Urinary bladder (tissue), 4 donors: Measurements from ENCODE around the gene RPGRIP1L. TPM values are rescaled to one million over a fixed set of nuclear protein-coding genes. Genes with fewer than 3 reads are reported as not detected.

Experiments
- DNase-seq: peaks from one replicate; pipeline ENCODE4 v3.0.0-alpha.2; 2015; ENCODE audit errors: extremely low spot score
- H3K27ac ChIP-seq: one replicate; pipeline ENCODE4 v1.5.1; 2013; ENCODE audit warnings: low read depth, mild to moderate bottlenecking, moderate library complexity
- H3K36me3 ChIP-seq: one replicate; pipeline ENCODE4 v1.6.1; 2013; ENCODE audit warnings: mild to moderate bottlenecking, moderate library complexity; ENCODE audit not compliant: insufficient read depth
- H3K4me1 ChIP-seq: one replicate; pipeline ENCODE4 v1.6.1; 2013; ENCODE audit warnings: mild to moderate bottlenecking, moderate library complexity; ENCODE audit not compliant: insufficient read depth
- H3K4me3 ChIP-seq: one replicate; pipeline ENCODE4 v1.5.1; 2013; ENCODE audit warnings: low read depth, low read length
- WGBS: extraction: QIAGEN DNeasy Blood & Tissue Kit; methylation state at CpG from one replicate; pipeline ENCODE4 v1.1.7; 2013; 5-methylcytosine and 5-hydroxymethylcytosine counted together
- polyA plus RNA-seq: library from polyadenylated mRNA; stranded (reverse); fragments of 200-250 nt; gene quantifications from one replicate; pipeline ENCODE4 v1.2.3, GENCODE V29; 2013
- total RNA-seq: library from RNA; depleted of rRNA; stranded (reverse); fragments of >200 nt; gene quantifications from one replicate; pipeline ENCODE4 v1.2.3, GENCODE V29; 2014
- donor health status: healthy with polysubstance abuse.
- donor health status: healthy.

RPGRIP1L gene
- total RNA-seq = 30.7 TPM
- 2.6 TPM for polyA plus RNA-seq

GRCh38 chr16:53703590-53704444, at the start of gene RPGRIP1L, which contains the start of gene FTO:
RPGRIP1L (minus strand) TSS chr16:53703859; CDS start chr16:53700723, 3,136 bp downstream.
FTO (plus strand) TSS chr16:53704156.
- Histone ChIP-seq H3K4me3 (peak within 1 kb of the TSS; percentile 60), H3K4me1 (no peaks in the 10 kb centered on the region), H3K27ac (no peak within 1 kb of the TSS), H3K36me3 (no peaks in the 10 kb centered on the region)
- DNase-seq = peak; percentile 97
- under 1% methylated on average over 57 of the region's 57 CpGs for WGBS

DNA sequence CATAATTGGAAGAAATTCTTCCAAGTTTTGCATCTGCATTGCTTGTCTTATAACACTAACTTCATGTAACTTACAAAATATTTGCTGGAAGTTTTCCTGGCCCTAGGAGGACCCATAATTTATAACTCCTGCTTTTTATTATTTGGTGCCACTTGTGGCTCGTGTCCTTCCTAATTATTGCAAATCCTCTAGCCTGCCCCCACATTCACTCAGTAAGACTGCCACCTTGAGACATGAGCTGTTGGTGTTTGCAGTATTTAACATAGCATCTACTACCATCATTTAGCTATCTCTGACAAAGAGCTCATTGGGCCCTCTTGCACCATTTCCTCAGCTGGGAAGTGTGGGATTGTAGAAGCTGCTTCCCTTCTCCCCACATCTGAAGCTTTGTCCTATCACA, 49.8 kb upstream of the RPGRIP1L start:
- Histone ChIP-seq H3K4me3 (no peak overlapping the region), H3K27ac (no peak overlapping the region), H3K4me1 (peaks cover 4% of the 10 kb centered on the region), H3K36me3 (no peaks in the 10 kb centered on the region)
- no peak for DNase-seq
- 53% methylated on average over 1 of the region's 1 CpG for WGBS

DNA sequence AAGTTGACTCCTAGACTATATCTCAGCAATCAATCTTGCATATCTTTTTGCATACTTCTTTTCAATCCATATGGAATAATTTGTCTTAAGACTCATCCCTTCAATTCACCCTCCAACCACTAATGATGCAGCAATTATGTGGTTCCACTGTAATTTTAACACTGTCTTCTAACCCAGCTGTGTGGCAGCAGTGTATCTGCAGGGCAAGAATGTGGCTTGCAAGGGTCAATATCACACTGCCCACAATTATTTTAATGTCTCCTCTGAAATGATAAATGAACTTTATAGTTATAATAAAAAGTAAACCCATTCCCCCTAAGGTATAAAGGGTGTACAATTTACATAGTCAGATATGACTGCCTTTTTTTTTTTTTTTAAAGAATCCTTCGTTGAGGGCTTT, 48.9 kb upstream of the RPGRIP1L start:
- WGBS = 63% methylated on average over 1 of the region's 1 CpG
- Histone ChIP-seq H3K4me1 (peaks cover 4% of the 10 kb centered on the region), H3K4me3 (no peak overlapping the region), H3K36me3 (no peaks in the 10 kb centered on the region), H3K27ac (no peak overlapping the region)
- no peak for DNase-seq

DNA sequence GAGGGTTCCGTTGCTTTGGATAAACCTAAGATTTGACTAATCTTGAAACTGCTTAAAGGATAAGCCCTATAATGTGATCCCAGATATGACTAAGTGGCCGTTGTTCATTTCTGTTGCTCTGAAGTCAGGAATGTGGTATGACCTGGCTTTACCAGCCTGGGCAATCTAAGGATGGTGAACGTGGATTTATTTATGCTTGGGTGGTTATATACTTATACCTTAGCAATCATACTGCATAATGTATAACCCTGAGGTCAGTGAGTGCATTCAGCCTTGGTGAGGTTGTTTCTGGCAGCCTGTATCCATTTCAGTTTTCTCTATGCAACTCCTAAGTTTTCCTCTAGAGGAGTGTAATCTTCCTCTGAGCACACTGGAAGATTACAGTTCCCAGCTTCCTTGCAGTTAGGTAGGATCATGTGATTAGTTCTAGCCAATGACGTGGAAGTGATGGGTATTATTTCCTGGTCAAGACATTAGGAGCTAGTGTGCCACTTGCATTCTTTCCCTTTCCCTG, 42.2 kb upstream of the RPGRIP1L start:
- WGBS = 52% methylated on average over 4 of the region's 4 CpGs
- no peak for DNase-seq
- Histone ChIP-seq H3K4me3 (no peak overlapping the region), H3K27ac (no peak overlapping the region), H3K36me3 (no peaks in the 10 kb centered on the region), H3K4me1 (peaks cover 4% of the 10 kb centered on the region)

GRCh38 chr16:53745086-53745485, 41.4 kb upstream of the RPGRIP1L start:
- 29% methylated on average over 3 of the region's 3 CpGs for WGBS
- no peak for DNase-seq
- no peaks in the 10 kb centered on the region for H3K36me3 ChIP-seq
- no peak overlapping the region for H3K27ac ChIP-seq
- H3K4me1 ChIP-seq = peaks cover 4% of the 10 kb centered on the region
- H3K4me3 ChIP-seq = no peak overlapping the region

DNA sequence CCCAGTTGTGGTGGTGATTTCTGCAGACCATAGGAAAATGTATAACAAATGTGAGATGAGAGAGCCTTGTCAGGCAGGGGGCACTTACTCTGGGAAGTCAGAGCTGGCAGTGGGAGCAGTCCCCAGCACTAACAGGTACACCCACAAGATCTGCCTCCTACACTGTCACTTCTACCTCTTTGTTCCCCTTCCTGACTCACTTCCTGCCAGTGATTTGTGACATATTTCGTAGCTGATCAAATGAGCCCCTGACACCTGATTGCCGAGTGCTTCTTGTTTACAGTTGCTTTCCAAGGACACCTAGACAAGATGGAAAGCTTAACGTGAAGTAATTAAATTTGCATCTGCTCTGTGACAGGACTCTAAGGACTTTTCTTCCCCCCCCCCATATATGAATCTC, 40.8 kb upstream of the RPGRIP1L start:
- WGBS = 62% methylated on average over 3 of the region's 3 CpGs
- no peak overlapping the region for H3K4me3 ChIP-seq
- no peak for DNase-seq
- H3K36me3 ChIP-seq = no peaks in the 10 kb centered on the region
- no peak overlapping the region for H3K27ac ChIP-seq
- H3K4me1 ChIP-seq = peaks cover 4% of the 10 kb centered on the region

GRCh38 chr16:53743149-53743566, 39.5 kb upstream of the RPGRIP1L start:
- H3K4me1 ChIP-seq = peaks cover 4% of the 10 kb centered on the region
- H3K36me3 ChIP-seq = no peaks in the 10 kb centered on the region
- no peak overlapping the region for H3K27ac ChIP-seq
- 82% methylated on average over 3 of the region's 3 CpGs for WGBS
- no peak overlapping the region for H3K4me3 ChIP-seq
- DNase-seq = no peak

DNA sequence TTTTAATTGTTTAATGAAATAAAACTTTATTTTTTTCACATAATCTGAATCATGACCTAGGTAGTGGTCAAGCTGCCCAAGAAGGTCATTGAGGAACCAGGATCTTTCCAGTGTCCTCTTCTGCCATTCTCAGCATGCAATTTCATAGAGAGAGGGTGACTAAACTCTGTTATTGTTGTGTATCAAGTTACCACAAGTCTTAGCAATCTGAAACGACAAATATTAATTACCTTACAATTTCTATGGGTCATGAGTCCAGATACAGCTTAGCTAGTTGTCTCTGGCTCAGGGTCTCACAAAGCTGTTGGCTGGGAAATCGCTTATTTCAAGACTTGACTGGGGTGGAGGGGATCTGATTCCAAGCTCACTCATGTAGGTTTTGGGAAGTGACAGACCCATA, 37.9 kb upstream of the RPGRIP1L start:
- no peak overlapping the region for H3K4me3 ChIP-seq
- H3K36me3 ChIP-seq = no peaks in the 10 kb centered on the region
- DNase-seq = no peak
- WGBS = 92% methylated on average over 2 of the region's 2 CpGs
- H3K27ac ChIP-seq = no peak overlapping the region
- H3K4me1 ChIP-seq = peaks cover 4% of the 10 kb centered on the region

- no peaks in the 10 kb centered on the region for H3K36me3 ChIP-seq
- WGBS = 74% methylated on average over 3 of the region's 3 CpGs
- H3K4me1 ChIP-seq = peaks cover 4% of the 10 kb centered on the region
- H3K27ac ChIP-seq = no peak overlapping the region
- H3K4me3 ChIP-seq = no peak overlapping the region
- DNase-seq = no peak
Observed at GRCh38 chr16:53740933-53741531, 37.4 kb upstream of the RPGRIP1L start.

DNA sequence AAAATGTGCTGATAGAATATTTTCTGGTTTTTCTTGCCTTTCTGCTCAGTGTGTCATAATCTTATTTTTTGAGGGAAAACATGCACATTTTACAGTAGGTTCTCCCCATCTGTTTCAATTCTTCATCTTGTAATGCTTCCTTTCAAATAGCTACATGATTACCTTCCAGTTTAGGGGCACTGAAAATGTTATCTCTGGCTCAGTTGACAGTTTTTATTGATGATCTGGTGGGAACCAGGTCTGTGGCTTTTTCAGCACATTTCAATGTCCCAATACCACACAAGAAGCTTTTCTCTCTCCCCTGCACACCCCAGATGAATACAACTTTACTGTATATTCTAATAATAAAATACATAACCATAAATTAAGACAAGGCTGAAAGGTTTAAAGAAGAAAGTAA, 36.8 kb upstream of the RPGRIP1L start:
- no peak for DNase-seq
- H3K4me1 ChIP-seq = peaks cover 4% of the 10 kb centered on the region
- H3K4me3 ChIP-seq = no peak overlapping the region
- no peak overlapping the region for H3K27ac ChIP-seq
- H3K36me3 ChIP-seq = no peaks in the 10 kb centered on the region

- Histone ChIP-seq H3K36me3 (no peaks in the 10 kb centered on the region), H3K27ac (no peak overlapping the region), H3K4me1 (no peaks in the 10 kb centered on the region), H3K4me3 (no peak overlapping the region)
- WGBS = 76% methylated on average over 5 of the region's 5 CpGs
- no peak for DNase-seq
Observed at GRCh38 chr16:53737552-53737951, 33.9 kb upstream of the RPGRIP1L start.

DNA sequence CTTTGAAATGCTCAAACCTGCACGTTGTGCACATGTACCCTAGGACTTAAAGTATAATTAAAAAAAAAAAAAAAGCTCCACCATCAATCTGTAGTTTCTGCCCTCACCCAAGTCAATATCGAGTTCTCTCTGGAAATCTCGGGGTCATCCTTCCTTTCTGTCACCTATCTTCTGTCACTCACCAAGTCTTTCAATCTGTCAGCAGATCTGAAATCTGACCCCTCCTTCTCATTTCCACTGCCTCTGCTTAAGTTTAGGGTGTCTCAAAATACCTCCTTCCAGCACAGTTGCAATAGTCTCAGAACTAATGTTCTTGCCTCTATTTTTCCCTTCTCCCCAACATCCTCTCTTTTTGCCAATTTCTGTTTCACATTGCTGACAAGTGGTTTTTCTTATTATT, 32.6 kb upstream of the RPGRIP1L start:
- Histone ChIP-seq H3K4me1 (no peaks in the 10 kb centered on the region), H3K27ac (no peak overlapping the region), H3K4me3 (no peak overlapping the region), H3K36me3 (no peaks in the 10 kb centered on the region)
- WGBS = 67% methylated on average over 3 of the region's 3 CpGs
- DNase-seq = no peak

- no peak overlapping the region for H3K4me3 ChIP-seq
- no peak overlapping the region for H3K27ac ChIP-seq
- H3K4me1 ChIP-seq = no peaks in the 10 kb centered on the region
- WGBS = over 99% methylated on average over 2 of the region's 2 CpGs
- no peaks in the 10 kb centered on the region for H3K36me3 ChIP-seq
- no peak for DNase-seq
Observed at GRCh38 chr16:53734908-53735307, 31.2 kb upstream of the RPGRIP1L start.

DNA sequence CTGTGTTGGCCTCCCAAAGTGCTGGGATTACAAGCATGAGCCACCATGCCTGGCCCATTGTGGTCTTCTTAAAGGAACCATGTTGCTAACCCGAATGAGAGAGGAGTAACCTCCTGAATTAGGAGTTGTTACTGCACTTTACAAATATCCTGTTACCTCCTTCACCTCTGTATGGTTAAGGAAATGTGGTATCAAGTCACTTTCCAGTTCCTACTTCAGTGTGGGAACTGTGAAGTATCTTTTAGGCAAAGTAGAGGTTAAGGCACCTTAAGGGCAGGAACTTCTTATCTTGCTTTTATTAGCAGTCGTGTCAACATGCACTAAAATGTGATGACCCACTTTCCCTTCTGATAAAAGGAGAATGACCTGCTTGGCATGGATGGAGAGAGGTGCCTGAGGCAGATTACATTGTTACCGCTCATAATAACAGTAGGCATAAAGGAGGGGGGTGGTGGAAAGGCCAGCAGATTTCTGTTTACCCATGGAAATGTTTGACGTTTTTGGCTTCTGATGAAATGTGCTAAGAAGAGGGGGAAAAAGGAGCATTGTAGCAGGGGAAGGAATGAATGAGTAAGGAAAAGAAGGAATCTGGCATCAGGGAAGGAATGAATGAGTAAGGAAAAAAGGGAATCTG, 28.8 kb upstream of the RPGRIP1L start:
- H3K4me1 ChIP-seq = no peaks in the 10 kb centered on the region
- H3K4me3 ChIP-seq = no peak overlapping the region
- H3K27ac ChIP-seq = no peak overlapping the region
- no peaks in the 10 kb centered on the region for H3K36me3 ChIP-seq
- DNase-seq = no peak
- 47% methylated on average over 4 of the region's 4 CpGs for WGBS
